Transverse colon (tissue), 3 donors: Measurements from ENCODE around the gene SYT12.

Experiments used
- CTCF ChIP-seq, 5 experiments: fragments of 200-600 bp in 3 of 5; fragments of 450-650 bp in 2 of 5; sonication (generic) in 3 of 5; IDR thresholded peaks; 1 replicate in 2 of 5; 2 replicates in 3 of 5; pipeline ENCODE4 v1.5.1; 2016 to 2017; ENCODE audit warnings: antibody characterized with exemption in 5 of 5, inconsistent platforms in 3 of 5, mild to moderate bottlenecking in 2 of 5, moderate library complexity in 1 of 5
- POLR2A ChIP-seq: fragments of 450-650 bp; IDR thresholded peaks from one replicate; pipeline ENCODE4 v1.6.1; 2016; ENCODE audit warnings: antibody characterized with exemption, mild to moderate bottlenecking, moderate library complexity

- TF ChIP-seq CTCF (IDR thresholded peaks at IDR 0.05) (no peak), POLR2A (no peak)
Measured at GRCh38 chr11:67055812-67056211, 32.9 kb downstream of the SYT12 start.
